Measurements from ENCODE around the gene RHOG.
"Not testable (repeated sequence)": the region's sequence is repeated elsewhere in the genome, so short reads cannot be mapped to it uniquely, and the experiment has no call there.

The RHOG gene

DNA sequence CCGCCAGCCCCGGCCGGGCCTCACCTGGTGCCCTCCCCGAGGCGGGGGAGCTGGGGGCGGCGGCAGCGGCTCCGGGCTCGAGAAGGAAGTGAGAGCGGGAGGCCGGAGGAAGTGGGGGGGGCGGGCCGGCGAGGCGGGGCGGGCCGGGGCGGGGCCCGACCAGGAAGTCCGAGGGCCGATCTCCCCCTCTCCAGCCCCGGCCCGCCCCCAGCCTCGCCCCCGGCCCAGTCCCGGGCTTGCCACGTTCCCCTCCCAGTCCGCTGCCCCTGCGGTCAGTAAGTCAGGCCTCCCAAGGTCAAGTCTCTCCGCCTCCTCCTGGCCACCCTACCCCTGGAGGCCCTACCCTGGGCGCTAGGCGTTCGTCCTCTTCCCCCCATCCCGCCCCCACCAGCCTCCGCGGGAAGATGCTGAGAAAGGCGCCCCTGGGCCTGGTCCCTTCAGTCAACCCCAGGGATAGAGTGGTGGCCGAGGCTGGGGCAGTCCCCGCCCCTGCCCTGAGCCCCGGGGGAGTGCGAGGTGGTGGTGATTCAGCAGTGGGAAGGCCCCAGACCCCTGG is at the start of gene RHOG:
RHOG (minus strand) TSS at position 90 of the 556 bp plus-strand sequence. CDS start 12,821 bp downstream, outside the sequence.
- peak; percentile 63 for DNase-seq

DNA sequence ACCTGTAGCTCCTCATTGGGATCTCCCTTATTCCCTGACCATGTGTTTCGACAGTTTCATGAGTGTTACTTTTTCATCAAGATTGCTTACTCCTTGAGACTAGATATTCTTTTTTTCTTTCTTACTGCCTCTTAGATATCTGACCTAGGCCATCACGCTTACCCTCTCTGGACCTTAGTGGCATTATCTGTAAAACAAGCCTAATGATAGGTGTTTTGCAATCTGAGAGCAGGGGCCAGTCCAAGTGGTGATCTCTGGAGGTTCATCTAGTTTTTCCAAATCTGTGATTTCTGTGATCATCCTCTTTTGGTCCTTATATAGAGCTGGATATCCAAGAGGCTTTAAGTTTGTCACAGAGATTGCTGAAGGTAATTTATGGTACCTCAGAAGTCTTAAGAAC is 49.3 kb upstream of the RHOG start:
- no peak for DNase-seq

DNA sequence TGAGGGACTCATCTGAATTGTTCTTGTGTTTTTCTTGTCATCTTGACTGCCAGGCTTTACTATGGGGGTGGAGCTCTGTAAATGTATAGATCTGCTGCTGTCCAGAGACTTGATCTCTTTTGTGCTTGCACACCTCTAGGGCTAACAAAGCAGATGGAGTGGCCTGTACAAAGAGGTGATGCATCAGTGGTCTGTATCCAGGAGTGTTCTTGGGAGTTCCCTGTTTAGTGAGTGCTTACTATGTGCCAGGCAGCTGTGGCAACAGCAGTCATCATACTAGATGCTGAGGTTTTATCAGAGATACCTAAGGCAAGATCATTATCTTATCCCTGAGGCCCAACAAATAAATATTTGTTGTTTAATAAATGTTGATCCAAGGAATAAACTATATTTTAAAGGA is 48.1 kb upstream of the RHOG start:
- DNase-seq = no peak

DNA sequence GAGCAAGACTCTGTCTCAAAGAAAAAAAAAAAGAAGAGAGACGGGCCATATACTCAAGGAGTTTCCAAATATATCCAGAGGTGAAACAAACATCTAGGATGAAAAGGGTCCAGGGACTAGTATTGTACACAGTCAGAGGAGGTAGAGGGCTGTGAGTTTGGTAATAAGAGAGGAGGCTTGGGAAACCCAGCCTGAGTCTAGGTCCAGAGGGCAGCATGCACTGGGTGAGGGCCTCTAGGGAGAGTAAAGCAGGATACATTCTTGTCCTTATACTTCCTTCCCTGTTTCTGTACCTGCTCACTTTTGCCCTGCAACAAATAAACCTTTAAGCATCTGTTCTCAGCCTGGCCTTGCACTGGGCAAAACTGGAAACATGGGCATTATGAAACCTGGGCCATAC is 46.2 kb upstream of the RHOG start:
- DNase-seq = no peak

DNA sequence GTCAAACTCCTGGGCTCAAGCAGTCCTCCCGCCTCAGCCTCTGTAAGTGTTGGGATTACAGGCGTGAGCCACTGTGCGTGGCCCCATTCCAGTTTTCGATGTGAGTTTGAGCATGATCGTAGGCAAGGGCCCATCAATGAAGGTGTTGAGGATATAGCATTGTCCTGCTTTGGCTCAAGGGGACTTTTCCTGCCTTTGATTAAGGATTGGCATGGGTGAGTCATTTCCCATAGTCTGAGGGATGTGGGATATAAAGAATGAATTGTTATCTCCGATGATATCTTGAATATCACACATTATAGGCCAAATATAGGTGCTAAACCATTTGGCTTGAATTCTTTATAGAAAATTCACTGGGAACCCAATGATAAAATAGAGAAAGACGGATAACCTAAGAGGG is 45.1 kb upstream of the RHOG start:
- no peak for DNase-seq

DNA sequence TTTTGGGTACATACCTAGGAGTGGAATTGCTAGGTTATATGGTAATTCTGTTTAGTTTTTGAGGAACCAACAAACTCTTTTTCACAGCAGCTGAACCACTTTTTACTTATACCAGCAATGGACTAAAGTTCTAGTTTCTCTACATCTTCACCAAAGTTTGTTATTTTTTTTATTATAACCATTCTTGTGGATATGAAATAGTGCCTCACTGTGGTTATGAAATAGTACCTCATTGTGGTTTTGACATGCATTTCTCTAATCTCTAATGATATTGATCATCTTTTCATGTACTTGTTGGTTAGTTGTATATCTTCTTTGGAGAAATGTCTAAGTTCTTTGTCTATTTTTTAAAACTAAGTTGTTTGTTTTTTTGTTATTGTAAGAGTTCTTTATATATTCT is 41.9 kb upstream of the RHOG start:
- DNase-seq = no peak

DNA sequence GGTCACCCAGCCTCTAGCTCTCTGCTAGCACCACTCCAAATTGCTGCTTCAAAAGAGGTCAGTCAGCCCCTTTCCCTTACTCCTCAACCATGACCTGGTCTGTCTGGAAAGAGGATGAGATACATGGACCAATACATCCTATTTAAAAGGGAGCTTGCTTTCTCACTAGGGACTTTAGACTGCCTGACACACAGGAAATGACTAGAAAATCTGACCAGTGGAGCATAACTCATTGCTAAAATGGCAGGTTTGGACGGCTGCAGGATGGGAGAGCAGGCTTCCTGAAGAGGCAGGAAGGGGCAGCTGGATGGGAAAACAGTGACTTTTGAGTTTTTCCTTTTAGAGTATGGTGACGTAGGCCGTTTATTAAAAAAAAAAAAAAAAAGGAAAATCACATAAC is 40.0 kb upstream of the RHOG start:
- DNase-seq = no peak

DNA sequence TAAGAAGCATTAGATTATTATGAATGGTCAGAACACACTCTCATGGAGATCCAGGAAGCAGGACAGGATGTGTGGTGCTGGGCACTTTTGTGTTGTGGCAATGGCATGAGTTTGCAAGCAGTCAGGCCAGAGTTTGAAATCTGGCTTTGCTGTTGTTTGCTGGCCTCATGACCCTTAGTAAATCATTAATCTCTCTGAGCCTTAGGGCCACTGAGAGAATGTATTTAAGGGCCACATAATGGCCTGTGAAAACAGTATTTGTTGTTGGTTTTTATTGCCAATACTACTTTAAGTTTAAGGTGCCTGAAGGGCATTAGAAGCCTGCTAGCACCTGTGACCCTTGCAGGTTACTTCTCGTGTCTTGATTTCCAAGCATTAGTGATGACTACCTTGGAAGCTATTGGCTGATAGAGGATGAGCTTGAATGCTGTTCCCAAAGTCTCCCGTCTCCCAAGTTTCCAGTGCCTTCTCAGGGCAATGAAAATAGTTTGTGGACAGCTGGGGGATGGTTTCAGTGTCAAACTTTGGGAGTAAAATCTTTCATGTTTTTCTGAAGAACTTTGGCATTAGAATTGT is 39.3 kb upstream of the RHOG start:
- no peak for DNase-seq

DNA sequence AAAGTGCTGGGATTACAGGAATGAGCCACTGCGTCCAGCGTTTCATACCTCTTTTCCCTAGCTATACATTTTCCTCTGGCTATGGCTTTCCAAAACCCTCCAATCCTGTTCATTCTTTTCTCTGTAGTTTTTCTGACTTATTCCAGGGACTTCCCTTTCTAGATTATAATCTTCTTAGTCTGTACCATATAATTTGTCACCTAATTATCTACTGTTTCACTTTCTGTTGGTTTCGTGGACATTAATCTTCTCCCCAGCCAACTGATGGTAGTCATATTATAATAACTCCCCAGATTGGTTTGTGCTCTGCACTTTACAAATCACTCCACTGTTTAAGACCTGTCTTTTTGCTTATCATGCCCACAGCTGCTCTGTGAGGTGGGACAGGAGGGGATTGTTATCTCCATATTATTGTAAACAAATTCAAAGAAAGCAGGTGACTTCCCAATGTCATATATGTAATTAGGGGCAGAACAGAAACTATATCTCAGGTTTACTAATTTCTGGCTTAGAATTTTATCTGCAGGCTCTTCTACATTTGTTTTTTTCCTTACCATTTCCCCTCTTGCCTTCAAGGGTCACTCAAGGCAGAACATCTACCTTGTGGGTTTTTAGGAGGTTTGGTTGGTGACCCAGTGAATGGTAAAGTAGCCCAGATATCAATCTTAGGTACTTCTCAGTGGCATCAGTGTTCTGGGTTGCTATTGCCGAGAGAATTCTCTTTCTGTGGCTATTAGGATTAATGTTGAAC is 38.6 kb upstream of the RHOG start:
- DNase-seq = no peak

DNA sequence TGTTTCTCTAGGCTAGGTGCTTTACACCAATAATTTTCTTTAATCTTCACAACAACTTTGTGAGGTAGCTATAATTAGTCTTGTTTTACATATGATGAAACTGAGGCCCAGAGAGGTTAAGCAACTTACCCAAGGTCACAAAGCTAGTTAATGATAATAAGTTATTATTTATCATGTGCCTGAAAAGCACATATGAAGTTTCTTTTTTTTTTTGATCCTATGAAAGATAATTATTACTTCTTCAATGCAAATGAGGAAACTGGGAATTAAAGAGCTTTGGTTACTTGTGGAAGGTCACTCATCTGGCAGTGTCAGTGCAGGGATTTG is 37.5 kb upstream of the RHOG start:
- no peak for DNase-seq

DNA sequence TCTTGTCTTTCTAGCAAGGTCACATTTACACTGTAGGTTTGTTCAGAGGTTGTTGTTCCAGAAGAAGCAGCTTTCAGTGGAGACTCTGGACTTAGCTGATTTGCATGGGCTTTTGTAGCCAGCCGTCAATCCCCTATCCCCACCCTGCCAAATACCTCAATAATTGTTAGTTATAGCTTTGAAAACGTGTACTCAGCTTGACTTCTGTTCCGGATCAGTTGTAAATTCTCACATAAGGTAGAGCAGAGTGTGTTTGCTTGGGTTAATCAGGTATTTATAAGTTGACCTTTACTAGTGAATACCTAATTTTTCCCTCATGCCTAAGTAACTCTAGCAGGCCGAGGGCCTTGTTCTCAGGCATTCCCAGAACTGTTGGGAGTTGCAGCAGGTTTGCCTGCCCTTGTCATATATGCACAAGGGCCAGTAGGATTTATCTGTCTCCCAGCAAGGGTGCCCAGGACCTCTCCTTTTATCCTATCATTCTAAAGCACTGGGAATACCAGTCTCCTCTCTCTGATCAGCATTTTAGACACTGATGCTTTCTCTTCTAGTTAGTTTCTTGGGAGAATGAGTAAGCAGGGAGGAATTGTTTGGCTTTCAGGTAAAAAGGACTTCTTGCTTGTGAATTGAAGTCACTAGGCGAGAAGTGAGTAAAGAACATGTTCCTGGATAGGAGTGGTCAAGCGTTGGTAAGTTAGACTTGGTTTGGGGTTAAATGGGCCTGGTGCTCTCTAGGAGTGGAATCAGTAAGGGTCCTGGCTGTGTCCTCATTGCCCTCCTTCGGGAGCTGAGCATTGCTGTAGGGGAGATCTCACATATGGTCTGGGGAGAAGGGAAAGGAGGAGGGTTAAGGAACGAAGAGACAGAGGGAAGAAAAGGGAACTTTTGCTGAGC is 36.9 kb upstream of the RHOG start:
- DNase-seq = no peak

DNA sequence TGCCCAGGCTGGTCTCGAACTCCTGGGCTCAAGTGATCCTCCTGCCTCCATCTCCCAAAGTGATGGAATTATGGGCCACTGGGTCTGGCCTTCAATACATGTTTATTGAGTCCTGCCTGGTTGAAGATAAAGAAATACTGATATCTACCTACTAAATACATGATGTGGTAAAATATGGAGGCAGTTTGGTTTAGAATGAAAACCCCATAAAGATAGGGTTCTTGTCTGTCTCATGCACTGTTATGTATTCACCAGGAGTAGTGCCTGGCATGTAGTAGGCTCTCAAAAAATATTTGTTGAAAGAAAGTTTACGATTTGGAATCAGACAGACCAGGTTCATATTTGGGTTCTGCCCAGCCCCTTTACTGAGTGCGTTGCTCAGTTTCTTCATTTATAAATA is 35.9 kb upstream of the RHOG start:
- DNase-seq = no peak

DNA sequence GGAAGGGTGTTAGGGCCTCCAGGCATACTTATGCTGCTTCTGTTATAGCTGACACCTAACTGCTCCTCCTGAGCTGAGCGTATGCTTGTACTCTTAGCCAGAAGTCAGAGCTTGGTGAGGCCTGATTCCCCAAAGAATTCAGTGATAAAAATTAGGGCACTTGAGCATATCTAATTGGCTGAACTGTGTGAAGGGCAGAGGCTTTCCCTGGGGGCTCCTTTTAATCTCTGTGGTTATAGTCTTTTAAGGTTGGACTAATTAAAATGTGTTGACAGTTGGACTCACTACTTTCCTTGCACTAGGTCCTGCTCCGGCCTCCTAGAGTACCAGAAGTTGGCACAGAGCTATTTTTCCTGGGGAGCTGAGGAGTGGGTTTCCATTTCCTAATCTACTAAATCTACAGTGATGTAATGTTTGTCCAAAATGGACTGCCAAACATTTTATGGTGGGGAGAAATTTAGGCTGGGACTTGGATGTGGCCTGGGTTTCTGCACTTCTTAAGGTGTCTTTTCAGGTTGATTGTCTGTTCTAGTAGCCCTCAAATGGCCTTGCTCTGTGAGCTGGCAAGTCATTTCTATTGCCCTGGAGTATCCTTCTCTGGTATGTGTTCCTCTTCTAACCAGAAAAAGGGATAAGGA is 33.1 kb upstream of the RHOG start:
- no peak for DNase-seq

DNA sequence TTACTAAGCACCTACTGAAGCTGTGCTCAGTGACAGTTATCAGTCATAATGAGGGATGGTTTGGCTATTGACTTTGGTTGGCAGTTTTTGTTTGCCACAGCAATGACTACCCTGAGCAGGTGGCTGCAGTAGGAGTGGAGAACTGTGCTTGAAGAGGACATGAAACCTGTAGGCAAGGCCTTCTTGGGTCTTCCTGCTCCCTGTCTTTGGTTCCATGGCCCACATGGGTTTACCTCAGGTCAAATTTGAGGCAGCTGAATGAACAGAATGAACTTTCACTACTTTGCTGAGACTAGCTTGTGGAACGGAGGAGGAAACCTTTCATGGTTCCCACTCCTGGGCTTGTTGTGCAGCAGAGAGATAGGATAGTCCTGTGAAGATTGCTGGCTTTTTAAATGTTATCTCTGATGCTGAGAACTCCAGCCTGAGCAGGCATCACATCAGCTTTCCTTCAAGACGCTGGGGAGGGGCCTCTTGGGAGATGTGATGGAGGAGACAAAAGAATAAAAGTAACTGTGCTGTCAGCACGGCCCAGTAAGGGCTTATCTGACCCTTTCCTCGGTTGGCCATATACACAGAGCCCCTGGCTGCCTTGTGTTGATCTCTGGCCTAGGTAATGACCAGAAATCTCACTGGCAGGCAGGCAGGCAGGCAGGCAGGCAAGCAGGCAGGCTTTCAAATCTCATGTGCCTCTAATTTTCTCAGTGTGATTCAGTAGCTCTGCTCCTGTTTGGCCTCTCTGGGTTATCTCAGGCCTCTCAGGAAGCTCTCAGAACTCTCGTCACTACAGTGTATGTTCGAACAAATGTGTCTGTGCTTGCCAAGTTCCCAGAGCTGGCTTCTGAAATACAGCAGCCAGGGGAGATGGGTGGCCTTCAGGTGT is 26.7 kb upstream of the RHOG start:
- DNase-seq = no peak

DNA sequence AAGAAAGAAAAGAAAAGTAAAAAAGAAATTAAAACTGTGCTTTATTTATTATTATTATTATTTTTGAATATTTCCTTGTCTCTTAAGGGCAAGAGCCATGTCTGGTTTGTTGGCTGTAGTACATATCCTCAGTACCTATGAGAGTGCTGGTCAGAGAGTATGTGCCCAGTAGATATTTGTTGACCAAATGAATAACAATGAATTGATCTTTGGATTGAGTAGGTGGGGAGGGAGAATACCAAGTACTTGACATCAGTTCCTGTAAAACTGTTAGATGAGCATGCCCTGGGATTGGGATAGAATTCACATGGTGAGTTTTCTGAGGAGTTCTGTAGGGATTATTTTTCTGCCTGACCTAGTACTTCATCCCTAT is 26.1 kb upstream of the RHOG start:
- no peak for DNase-seq

DNA sequence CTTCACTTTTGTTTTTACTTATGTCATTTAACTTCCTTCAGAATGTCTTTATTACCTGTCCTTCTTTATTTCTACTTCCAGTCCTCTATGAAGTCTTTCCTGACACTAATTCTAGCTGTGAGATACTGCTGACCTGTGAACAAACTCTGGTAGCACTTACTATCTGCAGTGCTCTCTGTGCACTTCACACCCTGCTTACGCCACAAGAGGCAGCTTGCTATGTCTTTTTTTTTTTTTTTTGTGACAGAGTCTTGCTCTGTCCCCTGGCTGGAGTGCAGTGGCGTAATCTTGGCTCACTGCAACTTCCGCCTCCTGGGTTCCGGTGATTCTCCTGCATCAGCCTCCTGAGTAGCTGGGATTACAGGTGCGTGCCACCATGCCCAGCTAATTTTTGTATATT is 25.4 kb upstream of the RHOG start:
- DNase-seq = no peak

DNA sequence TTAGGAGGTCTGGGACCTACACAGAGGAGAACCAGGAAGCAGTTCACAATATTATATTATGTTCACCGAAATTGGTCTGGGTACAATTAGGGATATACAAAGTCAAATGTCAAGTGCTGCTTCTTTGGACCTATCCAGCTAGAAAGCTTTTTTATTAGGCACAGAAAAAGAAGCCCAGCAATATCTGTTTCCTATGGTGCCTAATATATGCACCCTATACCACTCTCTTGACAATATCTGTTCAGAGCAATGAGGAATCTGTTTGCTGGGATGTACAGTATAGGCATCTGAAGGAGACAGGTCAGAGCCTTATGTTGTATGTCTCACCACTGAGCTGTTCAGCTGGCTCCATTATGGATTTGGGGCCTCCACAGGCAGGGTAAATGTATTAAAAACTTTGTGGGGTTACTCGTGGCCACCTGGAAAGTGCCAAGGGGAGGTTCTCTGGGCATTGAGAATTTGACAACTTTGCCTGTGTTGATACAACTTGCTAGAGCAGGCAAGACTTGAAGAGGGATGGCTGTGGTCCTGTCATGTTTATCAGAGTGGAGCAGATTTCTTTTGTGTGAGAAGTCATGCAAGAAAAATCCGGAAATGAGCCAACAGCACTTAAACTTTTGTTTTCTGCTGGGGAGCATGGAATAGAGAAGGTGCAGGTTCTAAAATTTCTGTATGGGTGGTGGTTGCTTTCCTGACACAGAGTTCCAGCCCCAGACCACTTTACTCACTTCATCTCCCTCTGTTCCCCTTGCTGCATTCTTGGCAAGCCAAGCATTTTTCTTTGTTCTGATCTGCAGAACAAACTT is 24.8 kb upstream of the RHOG start:
- DNase-seq = no peak

DNA sequence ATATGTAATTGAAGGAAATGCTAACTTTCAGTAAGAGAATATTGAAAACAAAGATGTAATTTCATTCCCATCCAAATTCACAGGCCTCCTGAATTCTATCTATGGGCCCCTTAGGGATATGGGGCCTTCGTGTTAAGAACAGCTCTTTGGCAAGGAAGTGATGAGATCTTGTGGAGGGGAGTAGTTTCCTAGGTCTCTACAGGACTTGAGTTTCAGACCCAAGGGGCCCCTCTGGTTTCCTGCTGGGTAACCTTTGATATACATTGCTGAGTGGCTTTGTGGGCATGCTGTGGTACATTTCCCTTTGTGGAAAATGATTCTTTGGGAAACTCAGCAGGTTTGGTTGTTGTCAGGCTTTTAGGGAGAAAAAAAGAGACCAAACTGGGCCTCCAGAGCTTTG is 20.9 kb upstream of the RHOG start:
- DNase-seq = no peak

DNA sequence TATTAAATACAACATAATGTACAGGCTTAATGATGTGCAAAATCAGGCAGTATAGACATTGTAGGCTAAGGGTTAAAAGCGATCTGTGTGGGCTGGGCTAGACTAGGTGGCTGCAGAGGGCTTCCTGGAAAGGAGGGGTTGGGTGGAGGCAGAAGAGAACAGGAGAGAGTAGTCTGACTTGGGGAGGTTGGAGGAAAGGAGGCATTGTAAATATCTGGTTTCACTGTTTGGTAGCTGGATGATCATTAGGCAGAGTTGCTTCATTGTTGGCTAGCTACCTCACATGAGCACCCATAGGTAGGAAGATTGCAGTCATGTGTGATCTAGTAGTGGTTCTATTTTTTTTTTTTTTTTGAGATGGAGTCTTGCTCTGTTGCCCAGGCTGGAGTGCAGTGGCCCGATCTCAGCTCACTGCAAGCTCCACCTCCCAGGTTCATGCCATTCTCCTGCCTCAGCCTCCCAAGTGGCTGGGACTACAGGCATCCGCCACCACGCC is 20.2 kb upstream of the RHOG start:
- not testable (repeated sequence) for DNase-seq

DNA sequence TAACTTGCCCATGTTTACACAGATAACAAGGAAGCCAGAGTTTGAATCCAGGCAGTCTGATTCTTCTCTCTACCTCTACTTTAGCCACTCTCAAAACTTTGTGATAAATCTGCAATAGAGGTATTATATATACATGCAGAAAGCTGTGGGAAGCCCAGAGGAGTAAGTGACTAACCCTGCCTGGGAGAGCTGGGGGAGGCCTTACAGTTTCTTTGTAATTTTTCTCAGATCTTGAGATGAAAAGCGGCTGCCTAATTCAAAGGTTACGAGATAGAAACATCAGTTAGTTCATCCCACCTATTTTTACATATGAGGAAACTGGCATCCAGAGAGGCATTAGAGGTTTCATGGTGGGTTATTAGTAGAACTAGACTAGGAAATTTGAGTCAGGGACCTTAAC is 19.6 kb upstream of the RHOG start:
- no peak for DNase-seq

DNA sequence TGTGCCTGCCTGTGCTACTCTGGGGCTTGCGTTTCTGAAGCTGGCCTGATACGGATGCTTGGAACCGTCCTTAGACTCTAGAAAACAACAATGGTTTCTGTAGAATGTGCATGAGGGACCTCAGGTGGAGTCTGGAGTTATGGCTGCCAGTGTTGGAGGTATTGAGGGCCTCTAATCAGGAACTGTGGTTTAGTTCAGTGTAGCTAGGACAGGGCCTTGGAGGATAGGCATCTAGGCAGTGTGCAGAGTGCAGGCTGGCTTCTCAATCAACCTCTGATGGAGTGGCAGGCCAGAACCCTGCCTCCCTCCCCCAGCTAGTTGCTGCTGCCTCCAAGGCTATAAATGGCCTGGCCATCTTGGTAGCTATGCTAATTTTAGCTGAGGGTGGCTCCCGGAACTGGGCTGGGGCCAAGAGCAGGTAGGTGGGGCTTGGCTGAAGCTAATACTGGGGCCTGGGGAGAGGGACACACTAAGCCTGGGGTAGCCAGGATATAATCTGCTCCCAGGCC is 18.7 kb upstream of the RHOG start:
- DNase-seq = no peak
